ENCODE results near the gene RGS12. TPM values are rescaled to one million over a fixed set of nuclear protein-coding genes. Genes with fewer than 3 reads are reported as not detected.

Gene RGS12
- polyA plus RNA-seq, 1 donor (not counting 4 experiments of a cell fraction or from before 2014, with no cell fraction given), result 34.0 TPM

DNA sequence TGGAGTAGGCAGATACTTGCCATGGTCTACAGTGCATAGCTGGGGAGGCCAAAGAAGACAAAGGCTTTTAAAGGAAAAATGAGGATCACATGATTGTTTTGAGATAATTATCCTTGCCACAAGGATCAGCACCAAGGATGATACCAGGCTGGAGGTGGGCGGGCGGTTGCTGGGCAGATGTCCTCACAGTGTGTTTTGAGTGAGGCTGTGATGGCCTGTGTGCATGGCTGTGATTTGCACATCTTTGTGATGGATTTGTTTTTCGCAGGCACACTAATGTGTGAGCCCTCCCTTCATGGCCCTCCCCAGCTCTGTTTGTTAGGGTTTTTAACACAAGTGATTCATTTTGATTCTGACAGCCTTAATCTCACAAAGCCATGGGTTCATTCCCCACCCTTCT is 46.8 kb downstream of the RGS12 start:
- Histone ChIP-seq H3K4me2 (ENCODE audit: control insufficient read depth, extremely low read depth, insufficient read depth, low read depth, low read length) (no peak overlapping the region), H3K9ac (ENCODE audit: control insufficient read depth, extremely low read depth, insufficient read depth, low read length) (no peak overlapping the region), H3K4me1 (ENCODE audit: control insufficient read depth, extremely low read depth, insufficient read depth, low read length) (no peaks in the 10 kb centered on the region), H2AFZ (ENCODE audit: control insufficient read depth, low read length) (no peak overlapping the region), H3K4me3 (ENCODE audit: control insufficient read depth in 2 of 3, extremely low read depth in 1 of 3, insufficient read depth in 2 of 3, low read depth in 1 of 3, low read length in 3 of 3) (no peak overlapping the region), H3K27me3 (ENCODE audit: control insufficient read depth, extremely low read depth, insufficient read depth, low read length) (no peaks in the 10 kb centered on the region), H3K9me1 (ENCODE audit: control insufficient read depth, extremely low read depth, insufficient read depth, low read length) (no peaks in the 10 kb centered on the region), H3K36me3 (ENCODE audit: control insufficient read depth in 2 of 2, extremely low read depth in 1 of 2, insufficient read depth in 2 of 2, low read length in 2 of 2) (no peaks in the 10 kb centered on the region), H3K79me2 (ENCODE audit: control insufficient read depth, insufficient read depth, low read length) (no peaks in the 10 kb centered on the region), H3K9me3 (ENCODE audit: control insufficient read depth, low read depth, low read length) (no peaks in the 10 kb centered on the region), H4K20me1 (ENCODE audit: control insufficient read depth, extremely low read depth, insufficient read depth, low read length) (no peaks in the 10 kb centered on the region), H3K27ac (ENCODE audit: control insufficient read depth, insufficient read depth, low read length) (no peak overlapping the region)
- TF ChIP-seq EZH2 (IDR thresholded peaks at IDR 0.05; ENCODE audit: low read length), result no peak
- TF ChIP-seq, protein P1, sequence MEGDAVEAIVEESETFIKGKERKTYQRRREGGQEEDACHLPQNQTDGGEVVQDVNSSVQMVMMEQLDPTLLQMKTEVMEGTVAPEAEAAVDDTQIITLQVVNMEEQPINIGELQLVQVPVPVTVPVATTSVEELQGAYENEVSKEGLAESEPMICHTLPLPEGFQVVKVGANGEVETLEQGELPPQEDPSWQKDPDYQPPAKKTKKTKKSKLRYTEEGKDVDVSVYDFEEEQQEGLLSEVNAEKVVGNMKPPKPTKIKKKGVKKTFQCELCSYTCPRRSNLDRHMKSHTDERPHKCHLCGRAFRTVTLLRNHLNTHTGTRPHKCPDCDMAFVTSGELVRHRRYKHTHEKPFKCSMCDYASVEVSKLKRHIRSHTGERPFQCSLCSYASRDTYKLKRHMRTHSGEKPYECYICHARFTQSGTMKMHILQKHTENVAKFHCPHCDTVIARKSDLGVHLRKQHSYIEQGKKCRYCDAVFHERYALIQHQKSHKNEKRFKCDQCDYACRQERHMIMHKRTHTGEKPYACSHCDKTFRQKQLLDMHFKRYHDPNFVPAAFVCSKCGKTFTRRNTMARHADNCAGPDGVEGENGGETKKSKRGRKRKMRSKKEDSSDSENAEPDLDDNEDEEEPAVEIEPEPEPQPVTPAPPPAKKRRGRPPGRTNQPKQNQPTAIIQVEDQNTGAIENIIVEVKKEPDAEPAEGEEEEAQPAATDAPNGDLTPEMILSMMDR (optimal IDR thresholded peaks at IDR 0.05 in 1 of 3, IDR thresholded peaks at IDR 0.05 in 1 of 3, conservative IDR thresholded peaks at IDR 0.05 in 1 of 3; ENCODE audit: extremely low read depth in 1 of 3, insufficient read depth in 2 of 3, low read length in 3 of 3), result no peak
- DNase-seq (ENCODE audit: low read depth, low spot score) (no peak), FAIRE-seq (no peak)
- dilution Hi-C loops (cut with MboI; ENCODE audit: extremely low pct_ligation_motif_present, low sequenced_read_pairs), result no loop called here

DNA sequence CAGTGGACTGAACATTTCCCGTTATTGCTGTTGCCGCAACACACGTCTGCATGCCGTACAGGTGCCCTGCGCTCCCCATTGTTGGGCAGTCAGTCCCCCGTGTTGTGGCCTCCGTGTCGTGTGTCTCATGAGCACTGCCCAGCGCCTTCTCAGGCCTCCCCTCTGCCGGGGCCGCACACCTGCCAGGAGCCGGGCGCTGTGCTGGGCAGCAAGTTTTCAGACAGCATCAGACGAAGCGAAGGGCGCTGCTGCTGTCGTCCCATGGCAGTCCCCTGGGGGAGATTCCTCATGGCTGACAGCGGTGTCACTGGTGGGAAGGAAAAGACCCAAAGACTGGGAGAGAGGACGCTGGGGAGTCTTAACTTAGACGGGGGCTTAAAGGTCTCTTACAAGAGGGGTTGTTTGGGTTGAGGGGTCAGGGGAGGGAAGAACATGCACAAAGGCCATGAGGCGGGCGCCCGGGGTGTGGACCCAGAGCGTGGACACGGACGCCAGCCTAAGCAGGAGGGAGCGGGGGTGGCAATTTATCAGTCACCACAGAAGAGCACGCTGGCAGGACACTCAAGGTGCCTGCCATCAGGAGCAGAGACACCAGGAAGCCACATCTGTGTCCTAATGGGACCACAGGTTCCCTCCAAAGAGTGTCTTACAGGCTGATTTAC is 47.3 kb downstream of the RGS12 start:
- H3K4me1 ChIP-seq (ENCODE audit: control insufficient read depth, extremely low read depth, insufficient read depth, low read length), result no peaks in the 10 kb centered on the region
- no peak for FAIRE-seq
- no peaks in the 10 kb centered on the region for H3K79me2 ChIP-seq (ENCODE audit: control insufficient read depth, insufficient read depth, low read length)
- H3K27me3 ChIP-seq (ENCODE audit: control insufficient read depth, extremely low read depth, insufficient read depth, low read length), result no peaks in the 10 kb centered on the region
- H3K9ac ChIP-seq (ENCODE audit: control insufficient read depth, extremely low read depth, insufficient read depth, low read length), result no peak overlapping the region
- H2AFZ ChIP-seq (ENCODE audit: control insufficient read depth, low read length), result no peak overlapping the region
- H3K4me3 ChIP-seq (ENCODE audit: control insufficient read depth in 2 of 3, extremely low read depth in 1 of 3, insufficient read depth in 2 of 3, low read depth in 1 of 3, low read length in 3 of 3), result no peak overlapping the region
- no peaks in the 10 kb centered on the region for H3K36me3 ChIP-seq (ENCODE audit: control insufficient read depth in 2 of 2, extremely low read depth in 1 of 2, insufficient read depth in 2 of 2, low read length in 2 of 2)
- H4K20me1 ChIP-seq (ENCODE audit: control insufficient read depth, extremely low read depth, insufficient read depth, low read length), result no peaks in the 10 kb centered on the region
- H3K27ac ChIP-seq (ENCODE audit: control insufficient read depth, insufficient read depth, low read length), result no peak overlapping the region
- dilution Hi-C loops (cut with MboI; ENCODE audit: extremely low pct_ligation_motif_present, low sequenced_read_pairs), result no loop called here
- no peak for DNase-seq (ENCODE audit: low read depth, low spot score)
- H3K4me2 ChIP-seq (ENCODE audit: control insufficient read depth, extremely low read depth, insufficient read depth, low read depth, low read length), result no peak overlapping the region
- H3K9me1 ChIP-seq (ENCODE audit: control insufficient read depth, extremely low read depth, insufficient read depth, low read length), result no peaks in the 10 kb centered on the region
- no peaks in the 10 kb centered on the region for H3K9me3 ChIP-seq (ENCODE audit: control insufficient read depth, low read depth, low read length)
- no peak for TF ChIP-seq EZH2 (IDR thresholded peaks at IDR 0.05; ENCODE audit: low read length)
- TF ChIP-seq, protein P1 (optimal IDR thresholded peaks at IDR 0.05 in 1 of 3, IDR thresholded peaks at IDR 0.05 in 1 of 3, conservative IDR thresholded peaks at IDR 0.05 in 1 of 3; ENCODE audit: extremely low read depth in 1 of 3, insufficient read depth in 2 of 3, low read length in 3 of 3), result no peak

Data from keratinocyte (primary cell).